Measurements from ENCODE around the gene CDCA5. TPM values are rescaled to one million over a fixed set of nuclear protein-coding genes. Genes with fewer than 3 reads are reported as not detected.

The CDCA5 gene
- total RNA-seq, 1 experiment from 2014 or later, result 94.8 TPM

DNA sequence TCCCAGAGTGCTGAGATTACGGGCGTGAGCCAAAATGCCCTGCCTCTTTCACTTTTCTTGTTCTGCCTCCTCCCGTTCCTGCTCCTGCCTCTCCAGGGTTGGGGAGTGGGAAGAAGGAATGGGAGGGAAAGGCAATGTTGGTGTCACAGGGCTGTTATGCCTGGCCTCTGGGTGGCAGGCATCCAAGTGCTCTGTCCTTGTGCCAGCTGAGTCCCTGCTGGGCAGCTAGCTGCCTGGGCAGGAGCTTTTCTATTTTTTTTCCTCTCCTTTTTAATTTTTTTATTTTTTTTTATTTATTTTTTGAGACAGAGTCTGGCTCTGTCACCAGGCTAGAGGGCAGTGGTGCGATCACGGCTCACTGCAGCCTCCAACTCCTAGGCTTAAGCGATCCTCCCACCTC, 46.9 kb downstream of the CDCA5 start:
- Histone ChIP-seq H4K20me1 (ENCODE audit: control insufficient read depth, insufficient read depth, insufficient read length) (no peaks in the 10 kb centered on the region), H4K8ac (replicated peaks; ENCODE audit: insufficient read length, low read depth, low read length) (no peak overlapping the region), H3K23ac (ENCODE audit: insufficient read length, low read depth, low read length) (no peak overlapping the region), H3T11ph (ENCODE audit: low read length) (no peak overlapping the region), H2BK20ac (ENCODE audit: low read depth, low read length, poor library complexity, severe bottlenecking) (no peak overlapping the region), H3K14ac (ENCODE audit: insufficient read depth, low read length) (no peak overlapping the region), H3K56ac (ENCODE audit: insufficient read length, low read depth, low read length) (no peak overlapping the region), H4K91ac (ENCODE audit: insufficient read length, low read depth, low read length) (no peak overlapping the region), H3K18ac (ENCODE audit: insufficient read length, low read depth, low read length) (no peak overlapping the region), H3K27ac (ENCODE audit: insufficient read length, low read depth, low read length) (no peak overlapping the region), H2BK5ac (ENCODE audit: insufficient read length, low read length) (no peak overlapping the region), H3K4ac (ENCODE audit: low read depth, low read length) (no peak overlapping the region), H3K9me3 (ENCODE audit: control insufficient read depth, low read depth, low read length) (no peaks in the 10 kb centered on the region), H3K4me2 (ENCODE audit: insufficient read depth, insufficient read length, low read length) (no peak overlapping the region), H2BK120ac (ENCODE audit: low read depth, low read length, poor library complexity, severe bottlenecking) (no peak overlapping the region), H3K79me1 (ENCODE audit: insufficient read depth, low read depth, low read length, poor library complexity, severe bottlenecking) (no peaks in the 10 kb centered on the region), H2BK15ac (ENCODE audit: low read depth, low read length) (no peak overlapping the region), H3K4me1 (ENCODE audit: insufficient read depth, low read length) (no peaks in the 10 kb centered on the region), H2AFZ (ENCODE audit: low read length) (no peak overlapping the region), H4K5ac (ENCODE audit: insufficient read length, low read depth, low read length) (no peak overlapping the region), H3K23me2 (ENCODE audit: insufficient read length, low read depth, low read length, poor library complexity, severe bottlenecking) (peaks cover 3% of the 10 kb centered on the region), H2BK12ac (ENCODE audit: insufficient read length, low read depth, low read length) (no peak overlapping the region), H3K27me3 (ENCODE audit: insufficient read depth, low read length) (no peaks in the 10 kb centered on the region), H3K9ac (ENCODE audit: extremely low read depth, insufficient read length, low read length) (no peak overlapping the region), H2AK5ac (ENCODE audit: insufficient read length, low read length) (no peak overlapping the region), H3K79me2 (ENCODE audit: insufficient read depth, low read length) (no peaks in the 10 kb centered on the region)
- Mint-ChIP-seq H3K4me1 (peaks cover 0 to 3% of the 10 kb centered on the region in 2 experiments; a peak in 1 of 4 replicates), H3K36me3 (ENCODE audit: insufficient read depth in 1 of 3, low read depth in 3 of 3) (peaks cover 0 to 28% (median 8%) of the 10 kb centered on the region in 3 experiments; a peak in 3 of 7 replicates), H3K27ac (no peak overlapping the region; a peak in 1 of 7 replicates), H3K9me3 (no peaks in the 10 kb centered on the region), H3K4me3 (no peak overlapping the region), H3K27me3 (ENCODE audit: low read depth) (no peaks in the 10 kb centered on the region)
- no peak for DNase-seq
- TF ChIP-seq, protein P1, sequence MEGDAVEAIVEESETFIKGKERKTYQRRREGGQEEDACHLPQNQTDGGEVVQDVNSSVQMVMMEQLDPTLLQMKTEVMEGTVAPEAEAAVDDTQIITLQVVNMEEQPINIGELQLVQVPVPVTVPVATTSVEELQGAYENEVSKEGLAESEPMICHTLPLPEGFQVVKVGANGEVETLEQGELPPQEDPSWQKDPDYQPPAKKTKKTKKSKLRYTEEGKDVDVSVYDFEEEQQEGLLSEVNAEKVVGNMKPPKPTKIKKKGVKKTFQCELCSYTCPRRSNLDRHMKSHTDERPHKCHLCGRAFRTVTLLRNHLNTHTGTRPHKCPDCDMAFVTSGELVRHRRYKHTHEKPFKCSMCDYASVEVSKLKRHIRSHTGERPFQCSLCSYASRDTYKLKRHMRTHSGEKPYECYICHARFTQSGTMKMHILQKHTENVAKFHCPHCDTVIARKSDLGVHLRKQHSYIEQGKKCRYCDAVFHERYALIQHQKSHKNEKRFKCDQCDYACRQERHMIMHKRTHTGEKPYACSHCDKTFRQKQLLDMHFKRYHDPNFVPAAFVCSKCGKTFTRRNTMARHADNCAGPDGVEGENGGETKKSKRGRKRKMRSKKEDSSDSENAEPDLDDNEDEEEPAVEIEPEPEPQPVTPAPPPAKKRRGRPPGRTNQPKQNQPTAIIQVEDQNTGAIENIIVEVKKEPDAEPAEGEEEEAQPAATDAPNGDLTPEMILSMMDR (conservative IDR thresholded peaks at IDR 0.05), result no peak
- no CpG with 5 or more reads among the region's 6 CpGs for WGBS (ENCODE audit: extremely low coverage, insufficient read length, low lambda C conversion rate)

Data from H9 (cell line).